ENCODE data around the gene STK39.

Gene STK39

GRCh38 chr2:167943368-167943767, 304.0 kb downstream of the STK39 start:
- no peak overlapping the region for H3K4me3 ChIP-seq (ENCODE audit: low read length)
- no peak for TF ChIP-seq ZNF274 (IDR thresholded peaks at IDR 0.05; ENCODE audit: low read depth, low read length)

GRCh38 chr2:167942366-167943081, 304.9 kb downstream of the STK39 start:
- TF ChIP-seq ZNF274 (IDR thresholded peaks at IDR 0.05; ENCODE audit: low read depth, low read length), result no peak
- no peak overlapping the region for H3K4me3 ChIP-seq (ENCODE audit: low read length)

GRCh38 chr2:167941604-167942003, 305.8 kb downstream of the STK39 start:
- H3K4me3 ChIP-seq (ENCODE audit: low read length), result no peak overlapping the region
- no peak for TF ChIP-seq ZNF274 (IDR thresholded peaks at IDR 0.05; ENCODE audit: low read depth, low read length)

- no peak for TF ChIP-seq ZNF274 (IDR thresholded peaks at IDR 0.05; ENCODE audit: low read depth, low read length)
- no peak overlapping the region for H3K4me3 ChIP-seq (ENCODE audit: low read length)
Measured at GRCh38 chr2:167940734-167941507, 306.5 kb downstream of the STK39 start.

GRCh38 chr2:167940346-167940725, 307.1 kb downstream of the STK39 start:
- TF ChIP-seq ZNF274 (IDR thresholded peaks at IDR 0.05; ENCODE audit: low read depth, low read length), result no peak
- H3K4me3 ChIP-seq (ENCODE audit: low read length), result no peak overlapping the region

- H3K4me3 ChIP-seq (ENCODE audit: low read length), result no peak overlapping the region
- no peak for TF ChIP-seq ZNF274 (IDR thresholded peaks at IDR 0.05; ENCODE audit: low read depth, low read length)
Measured at GRCh38 chr2:167939514-167940345, 307.7 kb downstream of the STK39 start.

- no peak for TF ChIP-seq ZNF274 (IDR thresholded peaks at IDR 0.05; ENCODE audit: low read depth, low read length)
- no peak overlapping the region for H3K4me3 ChIP-seq (ENCODE audit: low read length)
Measured at GRCh38 chr2:167937403-167937802, 310.0 kb downstream of the STK39 start.

- TF ChIP-seq ZNF274 (IDR thresholded peaks at IDR 0.05; ENCODE audit: low read depth, low read length), result no peak
Measured at GRCh38 chr2:167935803-167936110, 311.6 kb downstream of the STK39 start.

GRCh38 chr2:167933097-167933814, 314.1 kb downstream of the STK39 start:
- no peak overlapping the region for H3K4me3 ChIP-seq (ENCODE audit: low read length)
- no peak for TF ChIP-seq ZNF274 (IDR thresholded peaks at IDR 0.05; ENCODE audit: low read depth, low read length)

More at GRCh38 chr2:167935803-167936110, 311.6 kb downstream of the STK39 start:
- no peak overlapping the region for H3K4me3 ChIP-seq (ENCODE audit: low read length)

GRCh38 chr2:167932123-167932693, 315.2 kb downstream of the STK39 start:
- no peak for TF ChIP-seq ZNF274 (IDR thresholded peaks at IDR 0.05; ENCODE audit: low read depth, low read length)
- no peak overlapping the region for H3K4me3 ChIP-seq (ENCODE audit: low read length)

- no peak for TF ChIP-seq ZNF274 (IDR thresholded peaks at IDR 0.05; ENCODE audit: low read depth, low read length)
- H3K4me3 ChIP-seq (ENCODE audit: low read length), result no peak overlapping the region
Measured at GRCh38 chr2:167929484-167929883, 317.9 kb downstream of the STK39 start.

- no peak for TF ChIP-seq ZNF274 (IDR thresholded peaks at IDR 0.05; ENCODE audit: low read depth, low read length)
- no peak overlapping the region for H3K4me3 ChIP-seq (ENCODE audit: low read length)
Measured at GRCh38 chr2:167928434-167928833, 319.0 kb downstream of the STK39 start.

GRCh38 chr2:167925758-167926157, 321.6 kb downstream of the STK39 start:
- no peak overlapping the region for H3K4me3 ChIP-seq (ENCODE audit: low read length)

GRCh38 chr2:167924556-167924955, 322.8 kb downstream of the STK39 start:
- no peak overlapping the region for H3K4me3 ChIP-seq (ENCODE audit: low read length)
- no peak for TF ChIP-seq ZNF274 (IDR thresholded peaks at IDR 0.05; ENCODE audit: low read depth, low read length)

More at GRCh38 chr2:167925758-167926157, 321.6 kb downstream of the STK39 start:
- no peak for TF ChIP-seq ZNF274 (IDR thresholded peaks at IDR 0.05; ENCODE audit: low read depth, low read length)
